Subcutaneous abdominal adipose tissue (tissue), 5 donors: Measurements from ENCODE around the gene LRP3.
A peak's percentile ranks its signal among the peaks of the same experiment; 100 is the strongest.

Experiments used
- H3K27ac ChIP-seq: one replicate; pipeline ENCODE4 v1.7.0; 2013; ENCODE audit warnings: low read depth, mild to moderate bottlenecking, inconsistent platforms, low read length, moderate library complexity
- H3K27me3 ChIP-seq, 5 donors: one replicate each; pipeline ENCODE4 v1.7.0; 2013; ENCODE audit warnings: low read length in 5 of 5, inconsistent platforms in 1 of 5; ENCODE audit not compliant: control insufficient read depth in 5 of 5, insufficient read depth in 4 of 5
- H3K36me3 ChIP-seq, 5 donors: one replicate each; pipeline ENCODE4 v1.7.0; 2013; ENCODE audit warnings: low read length in 5 of 5; ENCODE audit not compliant: control insufficient read depth in 5 of 5, insufficient read depth in 5 of 5
- H3K4me1 ChIP-seq, 5 donors: one replicate each; pipeline ENCODE4 v1.7.0; 2013; ENCODE audit warnings: low read length in 5 of 5, mild to moderate bottlenecking in 3 of 5, moderate library complexity in 1 of 5; ENCODE audit not compliant: control insufficient read depth in 5 of 5, insufficient read depth in 5 of 5
- H3K4me3 ChIP-seq, 5 donors: one replicate each; pipeline ENCODE4 v1.7.0; 2013; ENCODE audit warnings: low read length in 5 of 5, low read depth in 1 of 5
- H3K9ac ChIP-seq, 5 donors: one replicate each; pipeline ENCODE4 v1.7.0; 2013; ENCODE audit warnings: low read length in 5 of 5, mild to moderate bottlenecking in 4 of 5, moderate library complexity in 3 of 5
- H3K9me3 ChIP-seq, 5 donors: one replicate each; pipeline ENCODE4 v1.7.0; 2013; ENCODE audit warnings: low read length in 5 of 5; ENCODE audit not compliant: control insufficient read depth in 5 of 5
- donor health status: healthy.
- donor health status: healthy.
- donor health status: healthy.
- donor health status: healthy.
- donor health status: healthy.

Gene LRP3

GRCh38 chr19:33242131-33242530 lies 48.0 kb downstream of the LRP3 start:
- Histone ChIP-seq H3K27ac (no peak overlapping the region), H3K4me1 (peaks cover 0 to 45% (median 38%) of the 10 kb centered on the region in 5 donors), H3K27me3 (no peaks in the 10 kb centered on the region), H3K9ac (no peak overlapping the region), H3K36me3 (no peaks in the 10 kb centered on the region), H3K9me3 (peaks cover 0 to 22% (median 18%) of the 10 kb centered on the region in 5 donors), H3K4me3 (no peak overlapping the region)

- no peaks in the 10 kb centered on the region for H3K36me3 ChIP-seq
- no peak overlapping the region for H3K9ac ChIP-seq
- H3K27ac ChIP-seq, result no peak overlapping the region
- H3K4me1 ChIP-seq, result peaks cover 0 to 53% (median 45%) of the 10 kb centered on the region in 5 donors
- H3K27me3 ChIP-seq, result no peaks in the 10 kb centered on the region
- peaks cover 0 to 22% (median 18%) of the 10 kb centered on the region in 5 donors for H3K9me3 ChIP-seq
- H3K4me3 ChIP-seq, result no peak overlapping the region
These were observed 48.8 kb downstream of the LRP3 start for GRCh38 chr19:33242911-33243310.

GRCh38 chr19:33245948-33246708 lies 52.0 kb downstream of the LRP3 start:
- Histone ChIP-seq H3K4me3 (peak overlapping the region in 1 of 5 donors; percentile 39), H3K36me3 (no peaks in the 10 kb centered on the region), H3K27ac (no peak overlapping the region), H3K9ac (no peak overlapping the region), H3K4me1 (peaks cover 0 to 49% (median 45%) of the 10 kb centered on the region in 5 donors), H3K9me3 (peaks cover 0 to 22% (median 18%) of the 10 kb centered on the region in 5 donors), H3K27me3 (no peaks in the 10 kb centered on the region)

GRCh38 chr19:33246709-33247440 lies 52.7 kb downstream of the LRP3 start:
- Histone ChIP-seq H3K4me1 (peaks cover 0 to 48% (median 38%) of the 10 kb centered on the region in 5 donors), H3K27ac (no peak overlapping the region), H3K9ac (no peak overlapping the region), H3K36me3 (no peaks in the 10 kb centered on the region), H3K9me3 (peaks cover 0 to 22% (median 18%) of the 10 kb centered on the region in 5 donors), H3K4me3 (peak overlapping the region in 1 of 5 donors; percentile 39), H3K27me3 (peaks cover 0 to 4% (median 0%) of the 10 kb centered on the region in 5 donors)

GRCh38 chr19:33247441-33247819 lies 53.3 kb downstream of the LRP3 start:
- peaks cover 0 to 22% (median 18%) of the 10 kb centered on the region in 5 donors for H3K9me3 ChIP-seq
- no peaks in the 10 kb centered on the region for H3K36me3 ChIP-seq
- peaks cover 0 to 47% (median 38%) of the 10 kb centered on the region in 5 donors for H3K4me1 ChIP-seq
- H3K9ac ChIP-seq, result no peak overlapping the region
- no peak overlapping the region for H3K4me3 ChIP-seq
- peaks cover 0 to 4% (median 0%) of the 10 kb centered on the region in 5 donors for H3K27me3 ChIP-seq
- no peak overlapping the region for H3K27ac ChIP-seq

- Histone ChIP-seq H3K9me3 (peaks cover 0 to 22% (median 18%) of the 10 kb centered on the region in 5 donors), H3K27ac (no peak overlapping the region), H3K4me3 (no peak overlapping the region), H3K27me3 (peaks cover 0 to 4% (median 0%) of the 10 kb centered on the region in 5 donors), H3K4me1 (peaks cover 0 to 52% (median 41%) of the 10 kb centered on the region in 5 donors), H3K36me3 (no peaks in the 10 kb centered on the region), H3K9ac (no peak overlapping the region)
These were observed 54.0 kb downstream of the LRP3 start for GRCh38 chr19:33248104-33248503.

- Histone ChIP-seq H3K4me1 (peaks cover 0 to 53% (median 41%) of the 10 kb centered on the region in 5 donors), H3K27me3 (peaks cover 0 to 4% (median 0%) of the 10 kb centered on the region in 5 donors), H3K36me3 (no peaks in the 10 kb centered on the region), H3K9me3 (peaks cover 0 to 22% (median 18%) of the 10 kb centered on the region in 5 donors), H3K4me3 (no peak overlapping the region), H3K27ac (no peak overlapping the region), H3K9ac (no peak overlapping the region)
These were observed 54.4 kb downstream of the LRP3 start for GRCh38 chr19:33248553-33248953.

GRCh38 chr19:33248954-33249613 lies 55.0 kb downstream of the LRP3 start:
- no peak overlapping the region for H3K4me3 ChIP-seq
- H3K4me1 ChIP-seq, result peaks cover 0 to 56% (median 41%) of the 10 kb centered on the region in 5 donors
- H3K27ac ChIP-seq, result no peak overlapping the region
- no peaks in the 10 kb centered on the region for H3K36me3 ChIP-seq
- H3K27me3 ChIP-seq, result peaks cover 0 to 6% (median 0%) of the 10 kb centered on the region in 5 donors
- peaks cover 0 to 19% (median 16%) of the 10 kb centered on the region in 5 donors for H3K9me3 ChIP-seq
- H3K9ac ChIP-seq, result no peak overlapping the region

- H3K27me3 ChIP-seq, result peaks cover 0 to 6% (median 0%) of the 10 kb centered on the region in 5 donors
- H3K9ac ChIP-seq, result no peak overlapping the region
- no peaks in the 10 kb centered on the region for H3K36me3 ChIP-seq
- H3K4me3 ChIP-seq, result no peak overlapping the region
- peaks cover 1 to 62% (median 45%) of the 10 kb centered on the region in 5 donors for H3K4me1 ChIP-seq
- no peak overlapping the region for H3K27ac ChIP-seq
- peaks cover 0 to 16% (median 13%) of the 10 kb centered on the region in 5 donors for H3K9me3 ChIP-seq
These were observed 55.7 kb downstream of the LRP3 start for GRCh38 chr19:33249740-33250366.
